NCI-H146 treated with DMSO at 0.1 percent for 48 hours (cell line): ENCODE measurements around the gene AATK.

Experiments
- DNase-seq: peaks from one replicate; lab custom pipeline; 2025; ENCODE audit not compliant: unreplicated experiment; lab: John Stamatoyannopoulos, UW

AATK gene

DNA sequence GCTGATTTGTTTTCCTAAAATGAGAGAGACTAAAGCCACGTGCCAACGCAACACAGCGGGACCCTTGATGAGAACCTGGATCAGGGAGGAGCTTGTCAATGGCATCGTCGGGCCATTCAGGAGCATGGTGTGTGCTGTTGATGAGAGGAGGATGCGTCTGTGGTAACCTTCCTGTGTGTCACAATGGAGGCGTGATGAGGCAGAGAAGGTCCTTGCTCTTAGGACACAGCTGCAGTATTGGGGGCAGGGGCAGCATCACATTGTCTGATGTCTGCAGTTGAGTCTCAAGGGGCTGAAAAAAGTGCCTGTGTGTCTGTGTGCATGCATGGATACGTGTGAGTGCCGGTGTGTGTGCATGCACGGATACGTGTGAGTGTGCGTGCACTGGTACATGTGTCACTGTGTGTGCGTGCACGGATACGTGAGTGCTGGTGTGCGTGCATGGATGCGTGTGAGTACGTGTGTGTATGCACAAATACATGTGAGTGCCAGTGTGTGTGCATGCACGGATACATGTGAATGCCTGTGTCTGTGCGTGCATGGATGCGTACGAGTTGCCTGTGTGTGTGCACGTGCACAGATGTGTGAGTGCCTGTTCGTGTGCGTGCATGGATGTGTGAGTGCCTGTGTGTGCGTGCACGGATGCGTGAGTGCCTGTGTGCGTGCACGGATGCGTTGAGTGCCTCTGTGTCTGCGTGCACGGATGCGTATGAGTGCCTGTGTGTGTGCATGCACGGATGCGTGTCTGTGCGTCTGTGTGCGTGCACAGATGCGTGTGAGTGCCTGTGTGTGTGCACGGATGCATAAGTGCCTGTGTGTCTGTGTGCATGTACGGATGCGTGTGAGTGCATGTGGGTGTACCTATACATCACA, 91.8 kb downstream of the AATK start:
- DNase-seq: no peak

GRCh38 chr17:81071761-81072741, 94.0 kb downstream of the AATK start:
- DNase-seq: no peak

DNA sequence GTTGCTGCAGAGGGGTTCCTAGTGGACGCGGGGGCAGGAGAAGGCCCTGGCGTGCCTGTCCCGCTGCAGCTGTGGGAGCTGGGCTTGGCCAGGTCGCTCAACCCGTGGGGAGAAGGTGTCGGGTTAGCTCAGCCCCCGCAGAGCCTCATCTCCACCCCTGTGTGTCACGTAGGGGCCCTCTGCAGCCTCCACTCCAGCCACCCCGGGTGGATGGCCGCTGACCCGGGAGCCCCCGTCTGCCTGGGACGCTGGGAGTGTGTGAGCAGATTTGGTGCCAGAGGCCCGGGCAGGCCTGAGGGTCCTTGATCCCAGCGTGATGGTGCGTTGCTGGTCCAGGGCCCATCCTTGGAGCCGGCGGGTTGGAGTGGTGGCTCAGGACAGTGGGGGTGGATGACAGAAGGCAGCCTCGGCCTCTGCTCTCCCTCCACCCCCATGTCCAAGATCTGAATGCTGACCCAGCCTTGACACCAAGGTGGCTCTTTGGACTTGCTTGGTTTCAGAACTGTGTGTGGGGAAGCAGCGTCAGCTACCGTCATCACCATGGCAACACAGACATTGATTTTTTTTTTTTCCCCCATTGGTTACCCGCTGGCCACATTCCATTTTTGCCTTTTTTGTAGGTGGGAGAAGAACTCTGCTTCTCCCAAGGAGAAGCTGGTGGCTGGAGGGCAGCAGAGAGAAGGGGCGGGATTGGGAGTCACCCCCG, 95.3 kb downstream of the AATK start:
- DNase-seq: no peak

- no peak for DNase-seq
Observed at GRCh38 chr17:81069135-81069645, 96.8 kb downstream of the AATK start.

DNA sequence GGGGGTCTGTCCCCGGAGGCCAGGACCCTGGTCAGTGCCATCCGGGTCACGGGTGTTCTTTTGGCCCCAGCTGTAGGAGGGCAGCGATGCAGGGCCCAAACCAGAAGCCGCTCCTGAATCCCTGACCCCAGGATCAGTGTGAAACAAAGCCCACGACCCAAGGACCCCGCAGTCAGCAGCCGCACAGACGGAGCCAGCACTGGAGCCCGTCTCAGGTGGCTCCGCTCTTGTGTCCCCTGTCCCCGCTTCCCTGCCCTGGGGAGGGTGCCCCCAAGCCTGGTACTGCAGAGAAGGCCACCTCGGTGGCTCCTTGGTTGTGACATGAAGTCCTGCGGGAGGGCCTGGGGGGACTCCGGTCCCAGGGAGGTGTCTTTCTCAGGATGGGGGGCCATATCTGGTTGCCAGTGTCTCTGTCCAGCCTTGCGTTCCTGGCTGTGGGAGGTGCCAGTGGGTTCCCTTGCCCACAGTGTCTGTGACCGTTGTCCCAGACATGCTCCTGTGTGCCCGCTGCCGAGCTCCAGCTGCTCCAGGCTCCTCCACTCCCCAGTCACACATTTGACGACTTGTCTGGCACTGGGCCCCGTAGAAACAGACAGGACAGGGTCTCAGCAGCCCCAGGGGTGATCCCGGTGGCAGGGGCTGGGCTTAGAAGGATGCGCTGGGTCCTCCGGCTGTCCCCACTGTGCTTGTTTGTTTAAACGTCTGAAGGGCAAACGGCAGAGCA, 97.4 kb downstream of the AATK start:
- DNase-seq: no peak

GRCh38 chr17:81067391-81067811, 98.6 kb downstream of the AATK start:
- DNase-seq: no peak
